NCI-H128 (cell line): ENCODE measurements around the gene PXDC1.
A peak's percentile ranks its signal among the peaks of the same experiment; 100 is the strongest.

Experiments used
- DNase-seq: peaks from one replicate; lab custom pipeline; 2025; ENCODE audit not compliant: unreplicated experiment; lab: John Stamatoyannopoulos, UW

PXDC1 gene, protein sequence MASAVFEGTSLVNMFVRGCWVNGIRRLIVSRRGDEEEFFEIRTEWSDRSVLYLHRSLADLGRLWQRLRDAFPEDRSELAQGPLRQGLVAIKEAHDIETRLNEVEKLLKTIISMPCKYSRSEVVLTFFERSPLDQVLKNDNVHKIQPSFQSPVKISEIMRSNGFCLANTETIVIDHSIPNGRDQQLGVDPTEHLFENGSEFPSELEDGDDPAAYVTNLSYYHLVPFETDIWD

DNA sequence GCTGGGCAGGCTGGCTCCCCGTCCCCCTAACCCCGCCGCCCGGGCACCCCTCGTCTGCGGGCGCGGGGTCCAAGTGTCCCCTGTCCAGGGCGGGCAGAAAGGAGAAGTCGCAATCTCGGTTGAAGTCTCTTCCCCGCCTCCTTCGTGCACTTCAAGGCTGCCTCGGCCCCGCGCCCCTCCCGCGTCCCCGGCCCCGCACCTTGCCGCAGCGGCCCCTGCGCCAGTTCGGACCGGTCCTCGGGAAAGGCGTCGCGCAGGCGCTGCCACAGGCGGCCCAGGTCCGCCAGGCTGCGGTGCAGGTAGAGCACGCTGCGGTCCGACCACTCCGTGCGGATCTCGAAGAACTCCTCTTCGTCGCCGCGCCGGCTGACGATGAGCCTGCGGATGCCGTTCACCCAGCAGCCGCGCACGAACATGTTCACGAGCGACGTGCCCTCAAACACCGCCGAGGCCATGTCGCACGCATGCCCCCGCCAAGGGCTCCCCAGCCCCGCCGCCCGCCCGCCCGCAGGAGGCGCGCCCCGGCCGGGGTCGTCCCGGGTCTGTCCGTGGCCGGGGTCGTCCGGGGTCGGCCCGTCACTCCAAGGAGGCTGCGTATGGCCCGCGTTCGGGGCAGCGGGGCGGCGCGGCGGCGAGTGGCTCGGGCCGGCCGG is at the start of gene PXDC1:
Gene PXDC1, minus strand, starts transcription at position 637 of the 653 bp plus-strand sequence. Its CDS starts 182 bp downstream, at position 455.
- DNase-seq: no peak

DNA sequence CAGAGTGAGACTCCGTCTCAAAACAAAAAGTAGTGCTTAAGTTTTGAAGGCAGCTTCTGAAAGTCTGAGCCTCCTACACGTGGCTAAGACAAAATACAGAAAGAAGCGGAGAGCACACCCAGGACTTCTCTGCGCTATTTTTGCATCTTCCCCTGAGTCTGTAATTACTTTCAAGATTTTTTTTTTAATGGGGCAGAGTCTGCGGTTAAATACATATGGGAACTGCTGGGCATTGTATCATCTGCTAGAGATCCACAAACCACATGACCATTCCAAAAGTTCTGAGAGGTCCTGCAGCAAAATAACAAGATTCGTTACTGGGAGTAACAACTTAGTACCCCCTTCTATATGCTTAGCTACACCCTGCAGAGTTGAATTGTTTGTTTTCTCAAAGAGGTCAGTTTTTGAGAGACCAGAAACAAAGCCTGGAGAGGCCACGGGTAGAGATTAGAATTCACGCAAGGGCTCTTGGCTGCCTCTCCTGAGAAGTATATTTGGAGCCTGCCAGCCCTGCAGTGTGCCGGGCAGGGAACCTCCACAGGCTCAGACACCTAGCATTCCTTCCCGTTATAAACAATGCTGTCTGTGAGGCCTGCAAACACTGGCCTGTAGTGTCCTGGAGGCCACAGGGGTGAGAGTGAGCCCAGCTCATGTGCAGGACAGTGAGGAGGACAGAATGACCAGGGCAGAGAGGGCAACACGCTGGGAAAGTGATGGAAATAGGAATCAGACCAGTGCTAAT is 49.5 kb upstream of the PXDC1 start:
- DNase-seq: no peak

DNA sequence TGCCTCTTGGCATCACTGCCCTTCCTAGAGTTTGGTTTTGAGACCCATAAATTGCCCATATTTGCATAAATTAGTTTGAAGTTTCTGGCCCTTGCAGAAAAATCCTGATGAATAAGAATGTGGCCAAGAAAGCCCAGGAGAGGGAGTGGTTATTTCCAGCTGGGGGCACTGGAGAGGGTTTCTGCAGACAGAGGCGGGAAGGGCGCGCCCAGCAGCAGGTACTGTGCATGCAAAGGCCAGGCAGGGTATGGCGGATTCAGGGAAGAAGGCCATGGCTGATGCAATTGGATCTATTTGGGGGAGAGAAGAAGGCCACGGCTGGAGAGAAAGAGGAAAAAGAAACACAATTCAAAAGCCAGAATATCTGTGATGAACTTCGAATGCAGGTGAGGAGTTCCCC is 48.2 kb upstream of the PXDC1 start:
- DNase-seq: no peak

DNA sequence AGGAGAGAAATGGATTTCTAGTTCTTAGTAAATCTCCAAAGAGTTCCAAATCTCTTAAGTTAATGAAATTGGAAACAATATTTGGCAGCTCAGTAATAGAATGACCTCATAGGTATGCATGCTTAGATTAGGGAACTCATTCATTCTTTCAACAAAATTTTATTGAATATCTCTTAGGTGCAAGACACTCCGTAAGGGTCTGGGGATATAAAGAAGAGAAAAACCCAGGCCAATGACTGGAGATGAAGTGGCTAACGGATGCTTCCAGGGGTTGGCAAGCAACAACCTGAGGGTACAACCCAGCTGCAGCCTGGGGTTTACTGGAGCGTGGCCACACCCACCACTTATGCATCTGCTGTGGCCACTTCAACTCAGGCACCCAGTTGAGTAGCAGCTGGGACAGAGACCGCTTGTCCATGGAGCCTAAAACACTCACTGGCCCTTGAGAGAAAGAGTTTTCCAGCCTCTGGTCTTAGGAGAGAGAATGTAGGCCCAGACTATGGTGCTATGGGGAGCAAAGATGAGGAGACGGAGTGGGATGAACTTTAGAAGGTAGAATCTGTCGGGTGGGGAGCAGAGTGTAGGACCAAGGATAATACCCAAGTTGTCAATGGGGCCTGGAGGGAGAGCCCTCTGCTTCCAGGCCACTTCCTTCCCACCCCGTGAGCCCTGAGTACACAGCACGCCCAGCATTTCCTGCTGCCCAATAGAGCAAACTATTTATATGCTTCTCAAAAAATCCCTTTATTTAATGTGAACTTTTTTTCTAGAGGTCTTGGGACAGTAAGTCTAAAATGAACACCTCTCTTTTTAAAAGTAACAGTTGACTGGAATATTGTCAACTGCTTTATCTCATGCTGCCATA is 46.8 kb upstream of the PXDC1 start:
- peak; percentile 33 for DNase-seq

DNA sequence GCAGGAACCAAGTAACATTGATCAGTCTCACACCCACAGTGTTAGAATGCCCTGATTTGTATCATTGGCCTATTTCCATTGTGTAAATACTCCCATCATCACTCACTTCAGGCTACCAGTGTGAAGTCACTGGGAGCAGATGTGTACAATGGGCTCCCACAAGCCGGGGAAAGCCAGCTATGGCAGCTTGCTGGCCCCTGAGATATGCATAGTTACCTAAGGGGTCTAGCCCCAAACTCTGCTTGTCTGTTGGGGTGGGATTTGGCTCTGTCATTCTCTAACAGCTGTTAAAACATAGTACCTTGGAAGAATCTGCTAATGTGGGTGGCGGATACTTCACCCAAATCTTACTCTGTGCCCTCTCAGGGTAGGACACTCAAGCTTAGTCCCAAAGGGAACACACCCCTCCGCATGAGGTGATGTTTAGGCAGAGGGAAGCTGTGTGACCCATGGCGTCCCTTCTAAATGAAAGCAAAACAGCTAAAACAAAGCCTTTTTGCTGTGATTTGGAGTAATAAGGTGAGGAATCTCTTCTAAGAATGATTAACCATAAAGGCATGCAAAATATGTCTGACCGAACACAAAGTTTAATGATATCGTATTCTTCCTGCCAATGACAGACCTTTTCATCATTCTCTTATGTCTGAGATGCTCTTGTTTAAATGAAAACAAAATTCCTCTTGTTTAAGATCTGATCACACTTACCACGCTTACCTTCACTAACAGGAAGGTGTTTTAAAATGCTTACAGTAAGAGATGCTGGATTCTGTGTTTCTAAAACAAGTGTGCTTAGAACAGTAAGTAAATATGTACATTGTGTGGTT is 45.9 kb upstream of the PXDC1 start:
- no peak for DNase-seq

DNA sequence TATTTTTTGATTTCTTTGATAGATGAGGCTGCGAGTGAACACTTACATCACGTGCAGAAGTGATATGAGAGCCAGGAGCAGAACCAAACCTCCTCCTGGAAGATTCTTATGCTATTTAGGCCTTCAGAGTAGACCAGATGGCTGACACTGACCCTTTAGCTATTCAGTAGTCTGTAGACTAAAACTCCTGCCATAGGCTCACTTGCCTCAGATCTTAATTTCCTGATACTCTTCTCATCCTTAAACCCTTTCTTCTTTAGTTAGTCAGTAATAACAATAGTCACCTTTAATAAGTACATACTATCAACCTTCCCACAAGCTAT is 45.2 kb upstream of the PXDC1 start:
- DNase-seq: no peak

DNA sequence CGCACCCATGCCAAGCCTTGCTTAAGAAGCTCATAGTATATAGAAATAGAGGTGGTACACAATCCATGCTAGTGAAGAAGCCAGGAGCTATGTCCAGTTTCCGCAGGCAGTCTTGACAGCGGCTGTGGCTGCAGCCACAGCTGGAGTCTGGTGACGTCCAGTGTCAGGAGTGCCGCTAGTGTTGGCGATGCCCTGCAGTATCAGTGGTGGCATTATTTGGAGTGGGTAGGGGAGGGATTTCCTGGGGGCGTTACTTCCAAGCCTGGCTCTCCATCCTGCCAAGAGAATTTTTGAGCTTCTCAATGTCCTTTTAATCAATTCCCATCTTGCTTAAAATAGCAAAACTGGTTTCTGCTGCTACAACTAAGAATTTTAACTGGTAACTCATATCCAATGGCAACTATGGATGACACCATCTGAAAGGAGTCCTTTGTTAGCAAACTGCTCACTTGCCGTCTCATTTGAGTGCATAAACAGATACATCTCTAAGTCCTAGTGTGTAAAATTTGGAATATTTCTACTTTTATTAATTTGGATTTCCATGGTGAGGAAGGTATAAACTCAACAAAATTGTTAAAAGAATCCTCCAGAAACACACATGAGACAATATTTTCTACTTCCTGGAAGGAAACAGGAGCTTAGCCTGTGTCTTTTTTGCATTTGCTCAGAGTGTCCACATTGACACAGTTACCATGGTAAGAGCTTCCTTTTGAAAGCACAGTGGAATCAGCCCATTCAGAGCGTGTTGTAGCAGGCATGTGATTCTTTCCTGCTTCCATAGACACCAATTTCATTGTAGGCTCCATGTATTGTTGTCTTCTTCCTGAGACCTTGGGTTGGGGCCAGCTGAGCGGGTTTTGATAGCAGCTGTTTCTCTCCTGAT is 44.6 kb upstream of the PXDC1 start:
- DNase-seq: no peak

DNA sequence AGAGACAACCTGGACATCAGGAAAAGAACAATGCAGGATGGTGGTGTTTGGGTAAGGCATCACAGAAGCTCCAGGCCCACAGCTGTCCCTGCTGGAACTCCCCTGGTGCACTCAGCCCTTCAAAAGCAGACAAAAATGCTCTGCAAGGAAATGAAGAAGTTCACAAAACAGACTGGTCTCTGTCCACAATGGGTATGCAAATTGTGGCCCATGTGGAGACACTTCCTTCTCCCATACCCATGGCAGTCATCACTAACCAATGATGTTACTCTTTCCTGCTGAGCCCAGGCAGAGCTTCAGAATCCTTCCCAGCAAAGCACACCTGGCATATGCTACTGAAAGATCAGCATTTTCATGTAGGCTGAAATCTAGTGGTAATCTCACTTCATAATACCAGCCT is 42.6 kb upstream of the PXDC1 start:
- no peak for DNase-seq

DNA sequence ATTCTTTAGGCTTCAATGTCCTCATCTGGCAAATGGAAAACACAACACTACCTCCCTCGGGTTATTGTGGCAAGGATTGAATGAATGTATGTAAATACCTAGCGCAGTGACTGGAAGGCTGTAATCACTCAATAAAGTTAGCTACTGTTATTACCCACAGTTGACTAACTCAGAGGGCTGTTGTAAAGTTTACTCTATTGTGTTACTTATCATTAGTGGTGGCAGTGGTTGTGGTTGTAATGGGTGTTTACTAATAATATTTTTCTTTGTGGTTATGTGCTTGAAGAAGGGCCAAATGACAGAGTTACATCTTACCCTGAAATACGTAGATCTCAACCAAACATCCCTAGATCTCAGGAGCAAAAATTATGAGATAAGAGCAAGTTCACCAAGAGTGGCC is 42.0 kb upstream of the PXDC1 start:
- no peak for DNase-seq

DNA sequence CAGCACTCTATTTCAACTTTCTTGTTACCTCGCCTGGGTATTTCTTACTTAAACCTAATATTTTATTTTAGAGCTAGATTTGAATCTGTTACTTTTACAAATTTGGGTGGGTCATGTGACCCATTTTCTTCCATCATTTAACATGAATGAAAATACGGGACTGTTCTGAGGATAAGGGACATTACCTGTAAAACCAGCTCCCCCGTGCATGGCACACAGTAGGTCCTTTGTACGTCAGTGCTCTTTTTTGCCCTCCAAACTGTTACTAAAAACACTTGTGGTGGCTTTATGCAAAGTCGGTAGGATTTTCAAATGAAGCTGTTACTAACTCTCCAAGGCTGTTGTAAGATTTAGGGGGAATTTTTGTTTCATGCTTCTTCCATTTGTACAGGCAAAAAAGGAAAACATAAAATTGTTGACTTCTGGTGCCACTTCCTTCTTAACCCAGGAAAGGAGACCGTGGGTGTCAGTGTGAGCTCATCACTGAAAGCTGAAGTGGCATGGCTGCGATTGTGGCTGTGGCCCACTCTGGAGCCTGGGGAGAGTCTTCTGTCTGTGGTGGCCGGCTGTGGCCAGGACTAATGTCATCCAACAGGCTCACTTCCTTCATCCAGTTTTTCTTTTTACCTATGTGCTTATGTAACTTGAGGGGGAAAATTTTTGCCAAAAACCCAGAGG is 40.2 kb upstream of the PXDC1 start:
- DNase-seq: no peak

DNA sequence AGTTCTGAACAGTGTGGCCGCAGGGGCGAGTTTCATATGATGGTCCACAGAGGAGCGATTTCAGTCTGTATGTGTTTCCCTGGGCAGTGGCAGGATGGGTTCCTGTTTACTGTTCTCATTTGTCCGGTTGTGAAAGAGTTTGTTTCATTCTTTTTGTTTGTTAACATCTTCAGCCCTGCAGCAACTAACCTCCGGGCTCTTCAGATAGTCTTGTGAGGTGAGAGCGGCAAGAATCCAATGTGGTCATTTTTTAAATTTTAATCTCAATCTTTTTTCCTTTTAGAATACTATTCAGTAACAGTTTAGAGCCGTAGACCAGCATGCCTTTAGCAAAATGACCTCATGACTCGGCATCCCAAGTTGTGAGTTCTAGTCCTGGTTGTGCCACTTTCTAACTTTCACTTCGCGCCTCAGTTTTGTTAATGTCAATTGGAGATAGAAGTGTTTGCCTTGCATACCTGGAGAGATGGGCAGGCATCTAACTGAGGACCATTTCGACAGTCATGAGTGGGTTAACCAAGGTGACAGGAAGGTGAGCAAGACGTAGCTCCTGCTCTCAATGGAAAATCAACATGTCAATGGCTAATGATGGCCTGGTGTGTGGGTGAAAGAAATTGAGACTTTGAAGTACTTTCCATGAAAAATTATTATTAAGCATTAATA is 38.5 kb upstream of the PXDC1 start:
- no peak for DNase-seq

DNA sequence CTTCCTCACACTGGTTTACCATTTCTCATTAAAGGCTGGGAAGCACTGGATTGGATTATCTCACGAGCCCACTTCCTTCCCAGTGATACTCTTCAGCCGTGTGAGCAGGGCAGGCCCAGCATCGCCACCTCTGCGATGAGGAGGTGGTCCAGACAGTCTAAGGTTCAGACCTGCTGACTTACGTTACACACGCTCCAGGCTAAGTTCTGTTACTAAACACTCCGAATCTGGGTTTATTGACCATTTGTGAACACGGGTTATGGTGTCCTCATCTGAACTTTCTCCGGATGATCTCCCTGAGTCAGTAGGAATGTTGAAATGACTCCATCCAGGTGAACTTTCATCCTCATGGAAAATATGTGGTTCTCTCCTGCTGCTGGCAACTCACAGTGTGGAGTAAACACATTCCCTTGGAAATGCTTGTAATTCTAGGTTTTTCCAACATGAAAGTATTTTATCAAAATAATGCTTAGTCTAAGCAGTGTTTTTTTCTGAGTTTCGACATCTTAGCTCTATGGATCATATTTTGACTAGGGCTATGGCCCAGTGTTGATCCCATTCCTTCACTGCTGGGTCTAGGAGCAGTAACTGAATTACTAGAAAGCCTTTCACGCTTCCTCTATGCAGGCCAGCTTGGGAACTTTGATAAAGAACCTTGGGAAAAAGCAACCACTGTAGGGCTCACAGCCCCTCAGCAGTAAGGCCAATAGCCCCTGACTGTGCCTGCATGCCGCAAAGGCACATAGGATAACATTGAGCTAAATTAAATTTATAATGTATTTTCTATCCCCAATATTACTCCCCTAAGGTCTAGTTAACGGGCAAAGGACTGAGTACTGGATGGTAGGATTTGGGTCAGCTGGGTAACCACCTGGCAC is 37.7 kb upstream of the PXDC1 start:
- no peak for DNase-seq

DNA sequence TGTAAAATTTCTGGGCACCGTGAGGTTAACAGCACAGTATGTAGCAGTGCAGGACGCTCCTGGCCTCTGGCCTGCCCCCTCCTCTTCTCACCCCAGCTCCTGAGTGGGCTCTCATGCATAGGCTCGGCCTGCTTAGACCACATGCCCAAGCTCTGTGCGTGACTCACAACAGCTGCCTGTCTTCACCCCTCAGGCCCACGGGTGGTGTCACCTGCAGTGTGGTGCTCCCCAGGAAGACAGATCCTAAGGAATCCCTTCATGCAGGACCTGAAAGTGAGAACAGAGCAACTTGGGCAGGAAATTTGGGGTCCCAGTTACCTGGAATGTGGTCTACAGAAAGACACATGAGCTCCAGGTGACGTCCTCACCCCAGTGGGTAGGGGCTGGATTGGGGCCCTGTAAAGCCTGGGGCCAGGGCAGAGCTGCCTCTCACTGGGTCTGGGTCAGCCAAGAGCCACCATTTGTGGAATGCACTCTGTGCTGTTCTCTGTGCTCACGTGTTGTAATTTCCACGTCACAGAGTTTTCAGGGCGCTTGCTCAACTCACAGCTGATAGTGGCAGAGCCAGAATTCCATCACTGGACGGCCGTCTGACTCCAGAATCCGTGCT is 37.0 kb upstream of the PXDC1 start:
- no peak for DNase-seq

DNA sequence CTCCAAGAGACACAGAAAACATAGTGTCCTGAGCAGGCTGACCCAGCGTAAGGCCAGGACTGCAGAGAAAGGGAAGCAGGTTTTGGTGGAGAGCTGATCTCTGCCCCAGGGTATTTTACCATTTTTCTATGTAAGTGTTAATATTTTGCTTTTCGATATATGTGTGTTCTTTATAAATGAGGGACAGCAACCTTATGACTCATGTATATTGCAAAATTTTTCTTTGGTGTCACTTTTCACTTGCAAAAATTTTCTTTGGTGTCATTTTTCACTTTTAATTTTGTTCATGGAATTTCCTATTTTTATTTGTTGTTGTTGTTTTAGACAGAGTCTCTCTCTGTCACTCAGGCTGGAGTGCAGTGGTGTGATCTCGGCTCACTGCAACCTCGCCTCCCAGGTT is 34.6 kb upstream of the PXDC1 start:
- DNase-seq: no peak

DNA sequence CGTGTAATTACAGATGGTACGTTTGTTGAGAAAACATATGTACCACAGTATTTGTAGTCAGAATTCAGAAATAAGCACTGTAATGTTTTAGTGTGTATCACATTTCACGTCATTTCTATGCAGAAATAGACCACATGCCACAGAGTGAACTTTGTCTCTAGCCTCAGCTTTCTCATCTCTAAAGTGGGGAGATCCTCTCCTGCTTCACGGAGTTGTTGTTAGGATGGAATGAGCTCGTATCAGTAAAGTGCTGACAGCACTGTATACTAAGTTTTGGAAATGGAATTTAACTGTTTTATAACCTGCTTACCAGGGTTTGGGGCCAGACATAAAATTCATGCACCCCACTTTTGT is 34.2 kb upstream of the PXDC1 start:
- no peak for DNase-seq

DNA sequence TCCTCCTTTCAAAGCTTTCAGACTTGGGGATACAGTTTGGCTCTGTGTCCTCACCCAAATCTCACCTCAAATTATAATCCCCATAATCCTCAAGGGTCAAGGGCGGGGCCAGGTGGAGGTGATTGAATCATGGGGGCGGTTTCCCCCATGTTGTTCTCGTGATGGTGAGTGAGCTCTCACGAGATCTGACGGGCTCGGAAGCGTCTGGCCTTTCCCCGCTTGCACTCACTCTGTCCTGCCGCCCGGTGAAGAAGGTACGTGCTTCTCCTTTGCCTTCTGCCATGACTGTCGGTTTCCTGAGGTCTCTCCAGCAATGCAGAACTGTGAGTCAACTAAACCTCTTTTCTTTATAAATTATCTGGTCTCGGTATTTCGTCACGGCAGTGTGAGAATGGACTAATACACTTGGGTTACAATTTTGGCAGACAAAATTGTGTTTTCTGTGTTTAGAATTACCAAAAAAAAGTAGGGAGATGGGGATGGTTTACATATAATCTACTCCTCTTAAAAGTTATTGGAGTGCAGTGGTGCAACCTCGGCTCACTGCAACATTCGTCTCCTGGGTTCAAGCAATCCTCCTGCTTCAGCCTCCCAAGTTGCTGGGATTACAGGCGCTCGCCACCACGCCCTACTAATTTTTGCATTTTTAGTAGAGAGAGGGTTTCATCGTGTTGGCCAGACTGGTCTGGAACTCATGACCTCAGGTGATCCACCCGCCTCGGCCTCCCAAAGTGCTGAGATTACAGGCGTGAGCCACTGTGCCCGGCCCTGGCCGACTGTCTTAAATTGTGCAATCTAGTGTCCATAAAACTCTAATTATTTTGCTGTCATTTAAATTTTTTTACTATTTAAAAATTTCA is 33.6 kb upstream of the PXDC1 start:
- no peak for DNase-seq
